GM12872 (cell line): ENCODE results near the gene ZNF134.

ENCODE experiments used
- TF ChIP-seq, protein P1 (sequence below): IDR thresholded peaks from 3 replicates; pipeline ENCODE4 v1.5.1; 2011; ENCODE audit warnings: low read depth, mild to moderate bottlenecking, low read length, moderate library complexity; ENCODE audit not compliant: insufficient read depth

The ZNF134 gene

DNA sequence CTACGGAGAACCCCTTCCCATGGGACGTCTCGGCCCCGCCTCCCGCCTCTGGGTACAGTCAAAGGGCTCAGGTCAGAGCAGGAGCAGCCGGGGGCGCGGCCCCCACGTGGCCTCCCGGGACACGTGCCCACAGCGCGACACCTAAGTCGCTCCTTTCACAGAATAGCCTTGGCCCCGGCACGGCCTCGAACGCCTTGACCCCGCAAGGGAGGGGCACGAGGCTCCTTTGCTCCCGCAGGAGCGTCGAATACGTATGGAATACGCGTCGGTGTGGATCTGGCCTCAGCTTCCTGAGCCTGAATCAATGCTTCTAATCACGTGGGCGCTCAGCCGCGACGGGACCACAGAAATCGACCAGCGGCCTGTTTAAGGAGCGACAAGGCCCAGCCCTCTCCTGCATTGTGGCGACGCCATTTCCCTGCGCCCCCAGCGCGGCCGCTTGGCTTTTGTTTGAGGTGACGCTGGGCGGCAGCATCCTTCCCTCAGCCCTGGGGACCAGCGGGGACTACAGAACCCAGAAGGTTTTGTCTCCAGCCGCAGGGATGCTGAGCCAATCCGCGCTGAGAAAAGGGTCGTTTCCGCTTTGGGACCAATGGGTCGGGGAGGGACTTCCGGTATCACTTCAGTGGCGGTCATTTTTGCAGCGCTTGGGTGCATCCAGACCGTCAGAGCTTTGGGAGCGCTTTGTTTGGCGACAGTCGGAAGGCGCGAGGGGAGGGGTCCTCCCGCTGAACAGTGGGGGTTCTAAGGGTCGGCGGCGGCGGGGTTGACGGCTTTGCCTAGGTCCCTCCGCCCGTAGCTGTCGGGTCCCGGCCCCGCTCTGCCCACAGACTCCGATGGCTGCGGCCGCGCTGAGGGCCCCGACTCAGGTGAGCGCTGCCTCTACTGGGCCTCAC lies 30.3 kb upstream of the ZNF134 start, which contains the start of gene ZIK1:
TSS of gene ZIK1 (plus strand) at position 625 of the 896 bp plus-strand sequence. CDS start at position 837, 212 bp downstream.
- TF ChIP-seq, protein P1, sequence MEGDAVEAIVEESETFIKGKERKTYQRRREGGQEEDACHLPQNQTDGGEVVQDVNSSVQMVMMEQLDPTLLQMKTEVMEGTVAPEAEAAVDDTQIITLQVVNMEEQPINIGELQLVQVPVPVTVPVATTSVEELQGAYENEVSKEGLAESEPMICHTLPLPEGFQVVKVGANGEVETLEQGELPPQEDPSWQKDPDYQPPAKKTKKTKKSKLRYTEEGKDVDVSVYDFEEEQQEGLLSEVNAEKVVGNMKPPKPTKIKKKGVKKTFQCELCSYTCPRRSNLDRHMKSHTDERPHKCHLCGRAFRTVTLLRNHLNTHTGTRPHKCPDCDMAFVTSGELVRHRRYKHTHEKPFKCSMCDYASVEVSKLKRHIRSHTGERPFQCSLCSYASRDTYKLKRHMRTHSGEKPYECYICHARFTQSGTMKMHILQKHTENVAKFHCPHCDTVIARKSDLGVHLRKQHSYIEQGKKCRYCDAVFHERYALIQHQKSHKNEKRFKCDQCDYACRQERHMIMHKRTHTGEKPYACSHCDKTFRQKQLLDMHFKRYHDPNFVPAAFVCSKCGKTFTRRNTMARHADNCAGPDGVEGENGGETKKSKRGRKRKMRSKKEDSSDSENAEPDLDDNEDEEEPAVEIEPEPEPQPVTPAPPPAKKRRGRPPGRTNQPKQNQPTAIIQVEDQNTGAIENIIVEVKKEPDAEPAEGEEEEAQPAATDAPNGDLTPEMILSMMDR: 0 out of 3 replicates have a peak, but pooled peaks have one; percentile 3

DNA sequence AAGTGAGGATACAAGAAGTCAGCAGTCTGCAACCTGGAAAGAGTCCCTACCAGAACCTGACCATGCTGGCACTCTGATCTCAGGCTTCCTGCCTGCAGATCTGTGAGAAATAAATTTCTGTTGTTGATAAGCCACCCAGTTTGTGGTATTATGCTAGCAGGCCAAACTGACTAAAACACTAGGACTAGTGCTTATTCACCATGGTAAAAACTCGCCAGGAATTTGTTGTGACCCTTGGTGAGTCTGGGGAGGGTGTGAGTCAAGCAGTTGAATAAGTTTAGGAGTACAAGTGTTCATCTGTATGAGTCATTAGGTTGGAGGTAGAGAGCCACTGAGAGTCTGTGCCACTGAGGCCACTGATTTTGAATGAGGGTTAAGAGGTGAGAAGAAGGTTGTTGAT lies 26.5 kb upstream of the ZNF134 start:
- TF ChIP-seq, protein P1: no peak

- TF ChIP-seq, protein P1: no peak
Observed at GRCh38 chr19:57599377-57599760, 14.7 kb upstream of the ZNF134 start.

DNA sequence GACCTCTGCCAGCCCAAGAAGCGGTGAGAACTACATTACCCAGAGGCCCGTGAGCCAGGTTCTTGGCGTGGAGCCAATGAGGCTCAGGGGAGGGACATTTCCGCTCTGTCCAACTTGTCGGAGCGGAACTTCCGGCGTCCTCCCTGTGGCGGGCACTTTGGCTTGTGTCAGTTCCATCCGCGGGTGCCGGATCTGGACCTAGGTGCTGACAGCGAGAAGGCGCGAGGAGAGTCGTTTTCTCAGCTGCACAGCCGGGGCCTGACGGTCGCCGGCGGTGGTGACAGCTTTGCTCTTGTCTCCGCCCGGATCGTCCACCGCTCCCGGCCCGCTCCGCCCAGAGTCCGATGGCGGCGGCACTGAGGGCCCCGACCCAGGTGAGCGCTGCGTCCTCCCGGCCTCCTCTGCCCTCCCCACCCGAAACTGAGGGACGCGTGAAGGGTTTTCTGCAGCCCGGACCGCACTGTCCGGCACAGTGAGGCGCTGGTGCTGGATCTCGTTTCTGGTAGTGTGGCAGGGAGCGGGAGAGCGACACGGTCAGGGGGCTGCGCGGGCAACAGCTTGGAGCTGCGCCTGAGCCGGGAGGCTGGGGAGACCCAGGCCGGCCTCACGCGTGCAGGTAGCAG lies 14.2 kb upstream of the ZNF134 start, which contains the start of gene ZNF530:
TSS of gene ZNF530 (plus strand) at position 125 of the 623 bp plus-strand sequence. CDS start 4,461 bp downstream, outside the sequence.
- TF ChIP-seq, protein P1: no peak

- TF ChIP-seq, protein P1: no peak
Observed at GRCh38 chr19:57606931-57607330, 7.1 kb upstream of the ZNF134 start.

- TF ChIP-seq, protein P1: no peak
Observed at GRCh38 chr19:57611113-57611512, 2.9 kb upstream of the ZNF134 start.

DNA sequence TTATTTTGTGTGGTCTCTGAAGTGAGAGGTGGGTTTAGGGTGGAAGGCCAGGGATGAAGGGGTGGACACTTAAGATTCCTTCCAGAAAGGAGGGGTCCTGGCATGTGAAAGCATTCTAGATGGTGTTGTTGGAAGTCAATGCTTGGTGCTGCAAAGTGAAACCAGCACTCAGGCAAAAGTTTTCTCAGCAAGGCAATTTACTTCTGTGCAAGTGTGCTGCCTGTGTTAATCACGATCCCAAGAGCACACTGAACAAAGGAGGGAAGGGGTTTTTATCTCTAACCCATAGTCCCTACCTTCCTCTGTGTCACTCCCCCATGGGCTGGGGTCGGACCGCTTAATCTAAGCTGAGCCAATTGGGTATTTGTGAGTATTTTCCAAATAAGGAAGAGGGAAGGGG lies 1.3 kb downstream of the ZNF134 start:
- TF ChIP-seq, protein P1: no peak
